ELF-1 (cell line): ENCODE results near the gene ZDHHC7.
"Not testable (repeated sequence)": the region's sequence is repeated elsewhere in the genome, so short reads cannot be mapped to it uniquely, and the experiment has no call there.

Experiments
- DNase-seq: peaks from one replicate; pipeline ENCODE4 v3.0.0-alpha.2; 2016; ENCODE audit warnings: low read depth, low spot score

ZDHHC7 gene, protein sequence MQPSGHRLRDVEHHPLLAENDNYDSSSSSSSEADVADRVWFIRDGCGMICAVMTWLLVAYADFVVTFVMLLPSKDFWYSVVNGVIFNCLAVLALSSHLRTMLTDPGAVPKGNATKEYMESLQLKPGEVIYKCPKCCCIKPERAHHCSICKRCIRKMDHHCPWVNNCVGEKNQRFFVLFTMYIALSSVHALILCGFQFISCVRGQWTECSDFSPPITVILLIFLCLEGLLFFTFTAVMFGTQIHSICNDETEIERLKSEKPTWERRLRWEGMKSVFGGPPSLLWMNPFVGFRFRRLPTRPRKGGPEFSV

DNA sequence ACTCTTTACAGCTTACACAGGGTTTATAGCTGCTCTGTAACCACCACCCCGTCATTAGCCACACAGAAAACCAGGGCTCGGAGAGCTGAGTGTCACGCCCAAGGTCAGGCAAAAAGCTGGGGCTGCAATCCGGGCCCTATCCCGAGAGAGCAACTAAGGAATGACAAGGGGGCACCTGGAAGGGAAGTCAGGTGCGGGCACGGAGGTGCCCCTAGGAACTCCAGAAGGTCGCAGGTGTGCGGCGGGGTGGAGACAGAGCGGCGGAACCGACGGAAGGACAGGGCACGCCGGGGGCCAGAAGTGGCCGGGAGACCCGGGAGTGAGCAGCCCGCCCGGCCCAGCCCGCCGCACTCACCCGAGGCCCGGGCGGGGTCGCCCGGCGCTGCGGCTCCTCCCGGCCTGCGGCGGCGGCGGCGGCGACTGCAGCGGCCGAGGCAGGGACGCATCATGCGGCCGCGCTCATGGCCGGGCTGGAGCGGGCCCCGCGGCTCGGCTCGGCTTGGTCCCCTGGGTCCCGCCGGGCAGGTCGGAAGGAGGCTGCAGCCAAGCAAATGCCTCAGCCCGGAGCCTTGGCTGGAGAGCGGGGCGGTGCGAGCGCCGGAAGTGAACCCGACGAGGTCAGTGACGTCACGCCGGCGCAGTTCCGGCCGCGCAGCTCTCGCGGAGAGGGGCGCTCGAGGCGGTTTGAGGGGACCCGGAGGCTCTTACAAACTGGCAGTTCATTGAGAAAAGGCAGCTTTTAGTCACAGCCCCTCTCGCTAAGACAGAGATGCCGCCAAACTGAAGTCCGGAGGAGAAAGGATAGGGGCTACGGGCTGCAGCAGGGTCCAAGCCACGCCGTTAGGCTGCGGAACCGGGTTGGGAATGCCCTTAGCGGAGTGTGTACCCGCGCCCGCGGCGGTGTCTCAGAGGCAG is at the start of gene ZDHHC7:
Gene ZDHHC7, minus strand, starts transcription at position 605 of the 915 bp plus-strand sequence. CDS start 20,917 bp downstream, outside the sequence.
- peak; percentile 90 for DNase-seq

DNA sequence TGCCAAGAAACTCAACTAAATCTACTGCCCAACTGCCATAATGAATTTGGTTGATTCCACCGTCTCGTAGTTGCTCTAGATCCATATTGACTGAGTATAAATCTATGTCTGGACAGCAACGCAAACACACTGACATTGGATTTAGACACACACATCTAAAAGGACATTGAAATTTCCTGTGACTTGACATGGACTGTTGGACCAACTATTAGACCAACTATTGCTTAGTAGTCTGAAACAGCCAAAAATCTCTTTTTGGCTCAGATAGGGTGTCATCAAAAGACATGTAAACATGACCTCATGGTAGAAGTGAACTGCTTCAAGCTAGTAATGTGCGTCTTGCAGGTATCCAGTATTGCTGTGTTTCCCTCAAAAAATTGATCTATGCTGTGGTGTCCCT is 47.6 kb upstream of the ZDHHC7 start:
- no peak for DNase-seq

DNA sequence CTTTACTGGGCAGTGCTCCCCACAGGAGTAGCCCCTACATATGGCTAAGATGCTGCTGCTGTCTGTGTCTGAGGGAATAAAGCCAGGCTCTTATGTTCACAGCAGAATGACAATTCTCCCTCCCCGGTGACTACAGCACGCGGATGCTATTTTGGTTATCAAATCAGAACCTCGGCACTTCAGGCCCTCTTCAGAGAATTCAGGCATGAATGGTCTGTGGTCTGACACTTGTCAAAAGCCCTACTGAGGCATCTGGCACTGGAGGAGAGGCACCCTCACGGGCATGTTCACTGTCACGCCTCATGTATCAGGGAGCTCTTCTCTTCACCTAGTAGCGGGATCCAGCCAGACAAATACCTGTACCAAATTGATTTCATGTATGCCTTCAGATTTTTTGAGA is 46.6 kb upstream of the ZDHHC7 start:
- no peak for DNase-seq

DNA sequence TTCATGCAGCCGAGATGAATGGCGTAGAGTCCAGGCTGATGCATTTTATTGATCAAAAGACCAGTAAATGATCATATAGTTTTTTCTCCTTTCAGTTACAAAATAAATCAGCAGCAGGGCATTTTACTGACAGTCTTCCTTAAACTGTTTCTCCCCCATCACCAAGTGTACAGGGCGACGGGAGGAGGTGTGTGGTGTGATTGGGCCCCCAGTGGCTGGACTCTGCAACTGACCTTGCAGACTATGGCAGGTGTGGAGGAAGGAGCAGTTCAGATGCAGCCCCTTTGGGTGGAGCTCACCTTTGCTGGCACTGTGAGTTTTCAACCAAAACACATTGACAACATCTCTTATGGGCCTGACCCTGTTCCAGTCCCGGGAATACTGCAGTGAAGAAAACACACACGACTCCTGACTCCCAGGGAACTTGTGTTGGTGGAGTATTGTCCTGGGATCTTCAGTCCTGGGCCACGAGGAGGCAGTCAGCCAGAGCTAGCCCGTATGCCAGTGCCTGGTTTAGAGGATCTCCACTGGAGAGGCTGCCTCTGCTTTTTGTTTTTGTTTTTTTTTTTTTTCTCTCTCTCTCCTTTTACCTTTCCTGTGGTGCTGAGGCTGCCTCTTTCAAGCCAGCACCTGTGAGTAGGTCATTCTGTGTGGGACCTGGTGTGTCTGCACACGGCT is 46.0 kb upstream of the ZDHHC7 start:
- peak; percentile 44 for DNase-seq

DNA sequence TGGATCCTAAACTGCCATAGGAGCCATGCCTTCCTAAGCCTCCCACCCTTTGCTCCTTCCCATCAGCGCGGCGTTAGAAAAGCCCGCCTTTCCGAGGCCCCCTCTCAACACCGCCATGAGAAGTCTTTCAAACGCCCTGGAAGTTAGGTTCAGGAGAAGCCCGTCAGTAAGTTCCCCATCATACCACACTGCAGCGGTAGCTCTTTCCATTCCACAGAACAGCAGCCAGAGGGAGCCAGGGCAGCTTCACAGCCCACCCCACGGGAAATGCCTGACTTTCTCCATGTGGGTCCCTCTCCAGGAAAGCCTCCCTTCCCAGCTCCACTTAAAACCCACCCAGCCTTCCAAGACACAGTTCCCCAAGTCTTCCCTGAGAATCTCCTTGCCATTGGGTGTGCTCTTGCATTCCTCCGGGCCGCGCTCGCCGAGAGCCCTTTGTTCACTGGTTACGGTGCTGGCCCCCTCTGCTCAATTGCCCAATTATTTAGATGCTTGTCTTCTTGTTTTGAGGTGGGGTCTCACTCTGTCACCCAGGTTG is 44.9 kb upstream of the ZDHHC7 start:
- DNase-seq = peak; percentile 52

DNA sequence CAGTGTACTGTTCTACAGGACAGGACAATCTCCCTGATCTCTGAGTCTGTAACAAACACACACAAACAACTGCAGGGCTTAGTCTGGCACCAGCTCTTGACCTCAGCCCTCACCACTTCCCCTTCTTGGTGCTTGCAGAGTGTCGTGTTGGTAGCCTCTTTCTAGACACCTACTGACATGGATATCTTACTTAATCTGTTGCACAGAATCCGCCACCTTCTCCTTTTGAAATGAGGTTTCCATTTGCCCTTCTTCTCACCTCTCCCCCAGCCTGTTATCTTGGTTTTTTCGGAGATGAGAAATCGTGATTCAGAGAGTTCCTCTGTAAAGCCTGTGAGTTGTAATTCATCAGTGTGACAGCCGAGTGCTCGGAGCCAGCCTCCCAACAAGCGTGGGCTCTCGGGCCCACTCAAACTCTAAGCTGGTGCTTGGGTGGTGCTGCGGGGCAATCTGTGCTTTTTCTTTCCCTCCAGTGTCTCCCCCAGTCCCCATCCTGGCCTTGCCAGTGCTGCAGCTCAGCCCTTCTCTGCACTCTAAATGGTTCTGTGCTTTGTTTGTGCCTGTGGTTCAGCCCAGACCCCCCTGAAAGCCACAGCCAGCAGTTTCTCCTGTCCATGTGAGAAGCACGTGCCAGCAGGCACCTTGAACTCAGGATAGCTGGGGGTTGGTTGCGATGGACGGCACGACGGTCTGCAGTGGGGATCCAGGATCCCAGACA is 44.3 kb upstream of the ZDHHC7 start:
- peak; percentile 20 for DNase-seq

DNA sequence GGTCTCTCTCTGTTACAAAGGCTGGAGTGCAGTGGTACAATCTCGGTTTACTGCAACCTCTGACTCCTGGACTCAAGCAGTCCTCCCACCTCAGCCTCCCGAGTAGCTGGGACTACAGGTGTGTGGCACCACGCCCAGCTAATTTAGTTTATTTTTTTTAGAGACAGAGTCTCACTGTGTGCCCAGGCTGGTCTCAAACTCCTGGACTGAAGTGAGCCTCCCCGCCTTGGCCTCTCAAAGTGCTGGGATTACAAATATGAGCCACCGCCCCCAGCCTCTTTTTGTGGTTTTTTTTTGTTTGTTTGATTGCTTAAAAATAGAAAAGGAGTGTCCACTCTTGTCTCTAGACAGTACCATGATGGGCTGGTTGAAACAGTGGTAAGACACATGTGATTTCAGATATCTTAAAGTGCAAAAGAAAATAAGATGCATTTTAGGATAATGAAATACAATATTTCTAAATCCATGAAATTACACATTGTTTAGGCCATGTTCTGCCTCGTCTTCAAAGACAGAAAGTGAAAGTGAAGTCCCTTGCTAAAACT is 43.7 kb upstream of the ZDHHC7 start:
- DNase-seq = no peak

DNA sequence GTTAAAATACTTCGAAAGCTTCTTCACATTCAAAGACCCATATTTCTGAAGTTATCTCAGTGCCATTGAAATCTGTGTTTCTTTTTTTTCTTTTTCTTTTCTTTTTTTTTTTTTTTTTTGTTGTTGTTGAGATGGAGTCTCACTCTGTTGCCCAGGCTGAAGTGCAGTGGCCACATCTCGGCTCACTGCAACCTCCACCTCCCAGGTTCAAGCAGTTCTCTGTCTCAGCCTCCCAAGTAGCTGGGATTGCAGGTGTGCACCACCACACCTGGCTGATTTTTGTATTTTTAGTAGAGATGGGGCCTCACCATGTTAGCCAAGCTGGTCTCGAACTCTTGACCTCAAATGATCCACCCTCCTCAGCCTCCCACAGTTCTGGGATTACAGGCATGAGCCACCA is 43.0 kb upstream of the ZDHHC7 start:
- DNase-seq = not testable (repeated sequence)

DNA sequence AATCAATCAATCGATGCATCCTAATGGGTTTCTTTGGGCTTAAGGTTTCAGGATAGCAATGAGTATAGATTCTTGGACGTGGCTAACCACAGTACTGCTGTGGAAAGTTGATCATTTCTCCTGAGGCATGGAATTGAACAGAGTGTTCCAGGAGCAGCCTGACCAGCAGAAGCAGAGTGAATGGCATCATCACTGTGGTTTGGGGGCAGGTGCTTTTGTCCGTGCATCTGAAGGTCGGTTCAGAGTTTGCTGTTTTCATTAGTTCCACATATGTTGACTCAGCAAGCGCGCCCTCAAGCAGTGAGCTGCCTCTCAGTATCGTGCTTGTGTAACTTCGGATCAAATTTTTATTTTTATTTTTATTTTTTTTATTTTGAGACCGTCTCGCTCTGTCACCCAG is 41.2 kb upstream of the ZDHHC7 start:
- DNase-seq = no peak

DNA sequence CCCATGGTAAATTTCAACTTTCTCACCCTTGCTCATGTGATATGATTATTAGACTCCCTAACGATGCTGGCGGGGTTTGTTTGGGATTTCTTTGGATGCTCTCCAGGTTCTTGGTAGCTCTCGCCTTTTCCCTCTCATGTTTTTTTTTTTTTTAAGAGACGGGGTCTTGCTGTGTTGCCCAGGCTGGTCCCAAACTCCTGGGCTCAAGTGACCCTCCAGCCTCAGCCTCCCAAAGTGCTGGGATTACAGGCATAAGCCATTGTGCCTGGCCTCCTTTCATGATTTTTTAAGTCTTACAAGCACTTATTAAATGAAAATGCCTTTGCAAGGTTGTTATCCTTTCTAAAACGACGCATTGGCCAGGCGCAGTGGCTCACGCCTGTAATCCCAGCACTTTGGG is 40.3 kb upstream of the ZDHHC7 start:
- no peak for DNase-seq

DNA sequence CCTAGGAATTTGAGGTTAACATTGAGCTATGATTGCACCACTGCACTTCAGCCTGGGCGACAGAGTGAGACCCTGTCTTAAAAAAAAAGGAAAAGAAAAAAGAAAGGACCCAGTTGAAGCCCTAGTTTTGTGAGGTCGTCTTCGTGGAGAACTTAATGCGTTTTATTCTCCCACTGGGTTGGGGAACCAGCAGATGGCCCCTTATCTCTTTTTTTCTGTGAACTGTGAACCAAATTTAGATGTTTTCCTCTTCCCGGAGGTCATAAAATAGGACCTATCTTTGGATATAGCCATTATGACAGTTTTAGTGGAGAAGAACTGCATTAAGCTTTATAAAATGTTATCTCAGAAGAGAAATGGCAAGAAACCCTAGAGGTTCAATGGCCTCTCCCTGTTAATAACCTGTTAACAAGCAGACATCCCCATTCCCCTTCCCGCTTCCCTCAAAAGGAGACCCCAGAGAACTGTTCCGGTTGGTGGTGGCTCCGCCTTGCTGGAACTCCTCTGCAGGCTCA is 39.8 kb upstream of the ZDHHC7 start:
- DNase-seq = no peak

DNA sequence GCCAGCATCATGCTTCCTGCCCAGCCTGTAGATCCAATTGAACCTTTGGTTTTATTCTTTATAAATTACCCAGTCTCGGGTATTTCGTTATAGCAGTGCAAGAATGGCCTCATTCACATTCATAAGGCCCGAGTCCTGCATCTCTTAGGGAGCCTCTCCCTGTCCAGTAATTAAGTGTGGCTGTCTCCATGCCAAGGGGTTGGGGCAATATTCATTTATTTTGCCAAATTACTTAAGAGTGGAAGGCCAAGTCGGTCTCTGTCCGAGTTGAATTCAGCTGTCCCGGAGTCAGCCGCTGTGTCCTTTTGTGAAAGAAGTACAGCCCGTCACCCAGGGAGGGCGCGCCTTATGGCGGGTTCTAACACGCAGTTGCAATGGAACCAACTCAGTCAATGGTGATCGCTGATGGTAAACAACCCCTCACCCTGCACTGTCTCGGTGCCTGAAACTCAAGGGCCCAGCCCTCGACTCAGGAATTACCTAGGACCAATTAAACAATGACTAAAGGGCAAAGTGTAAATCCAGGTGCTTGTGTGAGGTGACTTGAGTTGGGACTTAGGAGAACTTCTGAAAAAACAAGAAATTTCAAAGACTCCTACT is 38.5 kb upstream of the ZDHHC7 start:
- DNase-seq = no peak

DNA sequence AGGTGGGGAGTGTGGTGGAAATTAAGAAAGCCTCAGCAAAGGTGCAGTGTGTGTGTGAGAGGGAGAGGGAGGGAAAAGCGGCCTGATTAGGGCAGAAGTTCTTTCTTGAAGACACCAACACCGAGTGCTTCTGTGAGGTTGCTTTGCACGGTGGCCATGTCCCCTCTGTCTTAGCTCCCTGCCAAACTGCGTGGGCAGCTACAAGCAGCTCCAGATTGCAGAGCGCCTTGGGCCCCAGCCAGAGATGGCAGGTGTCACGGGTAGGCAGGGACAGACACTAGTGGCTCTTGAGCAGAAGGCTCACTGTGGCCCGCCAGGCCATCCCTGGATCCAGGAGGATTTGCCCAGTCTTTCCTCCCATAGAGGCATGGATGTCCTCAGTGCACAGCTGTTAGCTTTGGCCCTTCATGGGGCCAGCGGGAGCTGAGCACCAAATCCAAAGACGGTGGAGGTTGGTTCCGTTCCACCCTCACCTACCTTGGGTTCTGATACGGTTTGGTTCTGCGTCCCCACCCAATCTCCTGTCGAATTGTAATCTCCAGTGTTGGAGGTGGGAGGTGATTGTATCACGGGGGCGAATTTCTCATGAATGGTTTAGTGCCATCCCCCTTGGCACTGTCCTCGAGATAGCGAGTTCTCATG is 37.7 kb upstream of the ZDHHC7 start:
- DNase-seq = no peak

DNA sequence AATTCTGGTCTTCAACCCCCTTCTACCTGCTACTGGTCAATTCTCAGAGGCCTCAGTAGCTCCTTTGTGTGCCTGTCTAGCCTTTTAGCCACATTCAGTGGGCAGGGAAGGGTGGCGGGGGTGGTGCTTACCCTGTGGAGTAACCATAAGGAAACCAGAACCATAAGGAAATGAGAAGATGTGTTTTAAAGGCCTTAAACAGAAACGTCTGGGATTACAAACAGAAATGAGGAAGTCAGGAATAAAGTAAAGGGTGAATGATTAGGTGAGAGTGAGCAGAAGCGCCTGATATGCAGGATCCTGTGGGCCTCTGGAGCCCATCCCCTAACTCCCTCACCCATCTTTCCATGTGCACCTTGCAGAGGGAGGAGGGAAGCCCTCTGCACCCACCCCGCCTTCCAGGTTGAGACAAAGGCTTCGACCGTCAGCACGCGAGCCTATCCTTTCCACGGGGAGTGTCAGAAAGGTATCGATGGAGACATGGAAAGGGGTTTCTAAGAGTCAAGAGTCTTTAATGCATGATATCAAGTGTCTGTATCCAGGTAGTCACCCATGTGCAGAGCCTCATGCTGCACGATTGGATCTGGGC is 36.6 kb upstream of the ZDHHC7 start:
- no peak for DNase-seq

DNA sequence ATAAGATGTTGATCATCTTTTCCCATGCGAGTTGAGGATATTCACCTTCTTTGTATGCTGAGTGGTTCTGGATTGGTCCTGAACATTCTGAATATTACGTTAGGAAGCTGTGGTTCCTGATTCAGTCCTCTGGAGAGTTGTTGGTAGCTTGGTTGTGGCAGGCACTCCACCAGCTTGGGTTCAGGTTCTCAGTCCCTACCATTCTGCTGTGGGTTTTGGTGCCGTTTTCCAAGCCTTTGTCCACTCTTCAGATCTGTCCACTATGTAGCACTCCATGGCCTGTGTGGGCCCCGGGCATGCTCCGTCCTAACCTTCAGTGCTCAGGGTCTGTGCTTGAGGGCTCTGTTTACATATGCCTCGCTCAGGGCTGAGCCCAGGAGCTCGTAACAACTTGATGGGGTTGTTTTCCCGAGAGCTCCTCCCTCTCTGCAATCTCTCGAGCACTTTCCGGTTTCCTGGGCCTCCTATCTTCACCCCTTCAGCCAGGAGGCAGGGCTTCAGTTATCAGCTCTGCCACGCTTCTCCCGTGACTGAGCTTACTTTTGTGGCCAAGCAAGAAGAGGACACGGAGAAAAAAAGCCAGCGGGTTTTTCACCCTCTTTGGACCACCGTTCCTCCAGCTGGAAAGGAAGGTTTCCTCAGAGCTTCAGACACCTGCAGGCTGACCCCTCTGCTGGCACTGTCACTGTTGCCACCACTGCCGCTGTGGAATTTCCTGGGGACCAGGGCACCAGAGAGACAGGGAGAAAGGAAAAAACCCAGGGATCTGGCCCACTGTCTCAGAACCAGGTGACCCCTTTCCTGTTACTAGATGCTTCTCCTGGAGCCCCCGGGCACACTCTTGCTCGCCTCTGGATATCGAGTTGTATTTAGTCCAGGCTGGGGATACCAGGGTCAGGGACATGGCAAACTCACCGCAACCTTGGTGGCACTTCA is 35.9 kb upstream of the ZDHHC7 start:
- DNase-seq = peak; percentile 67

DNA sequence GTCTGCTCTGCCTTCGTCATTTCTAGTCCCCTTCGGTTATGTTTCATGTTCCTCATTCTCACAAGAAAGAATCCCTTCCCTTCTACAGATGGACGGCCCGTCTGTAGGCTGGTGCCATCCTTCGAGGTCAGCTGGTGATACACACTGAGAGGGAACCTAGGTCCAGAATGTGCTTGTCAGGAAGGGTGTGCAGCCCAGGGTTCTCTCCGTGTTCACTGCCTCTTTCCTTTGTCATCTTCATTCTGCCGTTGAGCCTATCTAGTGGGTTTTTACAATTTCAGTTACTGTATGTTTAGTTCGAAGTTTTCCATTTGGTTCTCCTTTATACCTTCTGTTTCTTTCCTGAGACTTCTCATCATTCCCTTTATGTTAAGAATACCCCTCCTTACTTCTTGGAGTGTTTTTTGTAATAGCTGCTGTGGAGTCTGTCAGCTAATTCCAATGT is 35.2 kb upstream of the ZDHHC7 start:
- no peak for DNase-seq

DNA sequence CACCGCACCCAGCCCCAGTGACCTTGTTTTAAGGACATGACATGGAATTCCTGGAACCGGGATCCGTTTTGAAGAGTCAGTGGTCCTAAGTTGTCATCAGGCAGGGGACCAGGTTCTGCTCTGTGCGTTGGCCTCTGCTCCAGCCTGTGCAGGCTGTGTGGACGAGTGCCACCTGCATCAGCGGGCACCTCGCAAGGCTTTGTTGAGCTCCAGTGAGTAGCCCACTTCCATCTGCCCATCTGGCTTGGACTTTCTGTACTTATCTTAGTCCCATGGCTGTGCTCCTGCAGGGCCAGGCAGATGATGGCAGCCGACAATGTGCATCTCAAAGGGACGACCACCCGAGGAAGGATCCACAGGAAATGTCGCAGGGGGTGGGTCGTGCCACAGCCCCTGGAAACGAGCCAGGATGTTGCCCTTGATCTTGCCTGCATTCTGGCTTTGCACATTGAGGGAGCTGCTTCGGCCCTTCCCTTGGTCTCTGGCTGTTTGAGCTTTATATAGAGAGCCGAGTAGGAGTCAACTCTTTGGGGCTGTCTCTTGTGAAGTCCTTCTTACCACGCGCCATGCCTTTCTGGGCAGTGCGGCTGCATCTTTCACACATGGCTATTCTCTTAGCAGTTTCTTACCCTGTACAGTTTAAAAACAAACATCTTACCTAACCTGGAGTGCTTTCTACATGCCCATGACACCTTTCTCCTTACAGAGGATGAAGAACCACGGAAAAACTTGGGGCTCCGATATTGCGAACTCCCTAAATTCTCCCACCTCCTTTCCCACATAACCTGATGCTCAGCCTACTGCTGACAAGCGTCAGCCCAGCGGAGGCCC is 34.5 kb upstream of the ZDHHC7 start:
- DNase-seq = no peak
